ENCODE data around the gene MESP2.

The MESP2 gene

GRCh38 chr15:89760303-89761008 is 15.7 kb upstream of the MESP2 start:
- in situ Hi-C loops (cut with MboI; ENCODE audit: low pct_unique_long_range_greater_than_20kb, low sequenced_read_pairs, unreplicated experiment), result no loop called here
- TF ChIP-seq CTCF (IDR thresholded peaks at IDR 0.05; ENCODE audit: extremely low read depth, insufficient read depth, missing control alignments), result peak; percentile 97
- peak; percentile 87 for DNase-seq (ENCODE audit: low spot score)

- in situ Hi-C loops (cut with MboI; ENCODE audit: low pct_unique_long_range_greater_than_20kb, low sequenced_read_pairs, unreplicated experiment), result no loop called here
- no peak for DNase-seq (ENCODE audit: low spot score)
- TF ChIP-seq CTCF (IDR thresholded peaks at IDR 0.05; ENCODE audit: extremely low read depth, insufficient read depth, missing control alignments), result no peak
These were observed 14.9 kb upstream of the MESP2 start for GRCh38 chr15:89761009-89761831.

GRCh38 chr15:89761929-89762328 is 14.2 kb upstream of the MESP2 start:
- in situ Hi-C loops (cut with MboI; ENCODE audit: low pct_unique_long_range_greater_than_20kb, low sequenced_read_pairs, unreplicated experiment), result no loop called here
- no peak for TF ChIP-seq CTCF (IDR thresholded peaks at IDR 0.05; ENCODE audit: extremely low read depth, insufficient read depth, missing control alignments)

GRCh38 chr15:89765694-89766093 is 10.4 kb upstream of the MESP2 start:
- in situ Hi-C loops (cut with MboI; ENCODE audit: low pct_unique_long_range_greater_than_20kb, low sequenced_read_pairs, unreplicated experiment), result no loop called here
- TF ChIP-seq CTCF (IDR thresholded peaks at IDR 0.05; ENCODE audit: extremely low read depth, insufficient read depth, missing control alignments), result no peak

More at GRCh38 chr15:89761929-89762328, 14.2 kb upstream of the MESP2 start:
- DNase-seq (ENCODE audit: low spot score), result no peak

GRCh38 chr15:89766357-89767311 is 9.5 kb upstream of the MESP2 start:
- DNase-seq (ENCODE audit: low spot score), result no peak
- TF ChIP-seq CTCF (IDR thresholded peaks at IDR 0.05; ENCODE audit: extremely low read depth, insufficient read depth, missing control alignments), result no peak
- in situ Hi-C loops (cut with MboI; ENCODE audit: low pct_unique_long_range_greater_than_20kb, low sequenced_read_pairs, unreplicated experiment), result no loop called here

More at GRCh38 chr15:89765694-89766093, 10.4 kb upstream of the MESP2 start:
- no peak for DNase-seq (ENCODE audit: low spot score)

GRCh38 chr15:89767411-89767915 is 8.7 kb upstream of the MESP2 start:
- TF ChIP-seq CTCF (IDR thresholded peaks at IDR 0.05; ENCODE audit: extremely low read depth, insufficient read depth, missing control alignments), result no peak
- in situ Hi-C loops (cut with MboI; ENCODE audit: low pct_unique_long_range_greater_than_20kb, low sequenced_read_pairs, unreplicated experiment), result no loop called here
- DNase-seq (ENCODE audit: low spot score), result no peak
